Neural crest cell (in vitro differentiated cells): Measurements from ENCODE around the gene ALDH1B1. TPM values are rescaled to one million over a fixed set of nuclear protein-coding genes. Genes with fewer than 3 reads are reported as not detected.
A peak's percentile ranks its signal among the peaks of the same experiment; 100 is the strongest.

Experiments used
- DNase-seq: peaks from one replicate; pipeline ENCODE4 v3.0.0; 2021; ENCODE audit warnings: low read depth, mixed read lengths, low spot score
- H3K27ac Mint-ChIP-seq: one replicate; pipeline ENCODE4 v1.8.0; 2021; ENCODE audit warnings: mild to moderate bottlenecking, mixed read lengths; ENCODE audit not compliant: unreplicated experiment
- H3K27me3 Mint-ChIP-seq: 2 replicates; pipeline ENCODE4 v1.8.0; 2021; ENCODE audit warnings: low read depth, mild to moderate bottlenecking, mixed read lengths
- H3K36me3 Mint-ChIP-seq: 2 replicates; pipeline ENCODE4 v1.8.0; 2021; ENCODE audit warnings: low read depth, mild to moderate bottlenecking, mixed read lengths
- H3K4me1 Mint-ChIP-seq: 2 replicates; pipeline ENCODE4 v1.8.0; 2021; ENCODE audit warnings: mixed read lengths
- H3K4me3 Mint-ChIP-seq: one replicate; pipeline ENCODE4 v1.8.0; 2021; ENCODE audit warnings: mild to moderate bottlenecking, mixed read lengths
- H3K9me3 Mint-ChIP-seq: 2 replicates; pipeline ENCODE4 v1.8.0; 2021; ENCODE audit warnings: mixed read lengths
- CTCF ChIP-seq: fragments of 200-600 bp; sonication (generic); conservative IDR thresholded peaks from 2 replicates; pipeline ENCODE4 v1.5.0; 2021; ENCODE audit warnings: antibody characterized with exemption, mild to moderate bottlenecking
- total RNA-seq: library from RNA; stranded (reverse); gene quantifications from 2 replicates; pipeline ENCODE4 v1.2.1, GENCODE V29; 2021

ALDH1B1 gene
- total RNA-seq, 1 donor from 2014 or later, result 32.9 TPM

- H3K36me3 Mint-ChIP-seq, result no peaks in the 10 kb centered on the region
- DNase-seq, result no peak
- peak overlapping the region; percentile 19 for H3K27ac Mint-ChIP-seq
- no peak for TF ChIP-seq CTCF
- H3K9me3 Mint-ChIP-seq, result peaks cover 8% of the 10 kb centered on the region
- H3K27me3 Mint-ChIP-seq, result peaks cover 7% of the 10 kb centered on the region
- H3K4me3 Mint-ChIP-seq, result no peak overlapping the region
- peaks cover 23% of the 10 kb centered on the region for H3K4me1 Mint-ChIP-seq
Observed at GRCh38 chr9:38386319-38386895, 6.1 kb upstream of the ALDH1B1 start.

GRCh38 chr9:38387066-38387465 is 5.4 kb upstream of the ALDH1B1 start:
- DNase-seq, result no peak
- H3K27ac Mint-ChIP-seq, result no peak overlapping the region
- H3K4me3 Mint-ChIP-seq, result no peak overlapping the region
- no peaks in the 10 kb centered on the region for H3K36me3 Mint-ChIP-seq
- H3K27me3 Mint-ChIP-seq, result peaks cover 9% of the 10 kb centered on the region
- no peak for TF ChIP-seq CTCF
- peaks cover 8% of the 10 kb centered on the region for H3K9me3 Mint-ChIP-seq
- peaks cover 25% of the 10 kb centered on the region for H3K4me1 Mint-ChIP-seq

GRCh38 chr9:38387751-38388150 is 4.8 kb upstream of the ALDH1B1 start:
- Mint-ChIP-seq H3K4me1 (peaks cover 28% of the 10 kb centered on the region), H3K4me3 (no peak overlapping the region), H3K27ac (no peak overlapping the region), H3K9me3 (peaks cover 8% of the 10 kb centered on the region), H3K27me3 (peaks cover 9% of the 10 kb centered on the region), H3K36me3 (no peaks in the 10 kb centered on the region)
- TF ChIP-seq CTCF, result no peak
- DNase-seq, result no peak

- Mint-ChIP-seq H3K4me1 (peaks cover 35% of the 10 kb centered on the region), H3K9me3 (peaks cover 8% of the 10 kb centered on the region), H3K27me3 (peaks cover 9% of the 10 kb centered on the region), H3K27ac (no peak overlapping the region), H3K36me3 (no peaks in the 10 kb centered on the region), H3K4me3 (no peak overlapping the region)
- no peak for TF ChIP-seq CTCF
- no peak for DNase-seq
Observed at GRCh38 chr9:38388283-38389223, 3.9 kb upstream of the ALDH1B1 start.

- Mint-ChIP-seq H3K36me3 (no peaks in the 10 kb centered on the region), H3K27ac (no peak overlapping the region), H3K27me3 (peaks cover 9% of the 10 kb centered on the region)
Observed at GRCh38 chr9:38389313-38389712, 3.2 kb upstream of the ALDH1B1 start.

More at GRCh38 chr9:38389313-38389712, 3.2 kb upstream of the ALDH1B1 start:
- DNase-seq, result no peak
- Mint-ChIP-seq H3K4me3 (peak overlapping the region; percentile 45), H3K4me1 (peaks cover 41% of the 10 kb centered on the region), H3K9me3 (peaks cover 8% of the 10 kb centered on the region)
- TF ChIP-seq CTCF, result no peak
